ENCODE measurements around the gene NR2C1.
"Not testable (repeated sequence)": the region's sequence is repeated elsewhere in the genome, so short reads cannot be mapped to it uniquely, and the experiment has no call there.

NR2C1 gene

GRCh38 chr12:94985099-94985498 is 88.3 kb downstream of the NR2C1 start:
- not testable (repeated sequence) for H3K36me3 ChIP-seq (ENCODE audit: control insufficient read depth, insufficient read depth, low read length); H3K4me3 ChIP-seq (ENCODE audit: low read depth, low read length); H3K9ac ChIP-seq (ENCODE audit: low read length); H3K27ac ChIP-seq (ENCODE audit: low read depth, low read length); H3K9me3 ChIP-seq (ENCODE audit: control insufficient read depth, insufficient read depth, low read depth, low read length); H3K27me3 ChIP-seq (ENCODE audit: control insufficient read depth, insufficient read depth, low read length)
- H3K4me1 ChIP-seq (ENCODE audit: control insufficient read depth, insufficient read depth, low read length): peaks cover 10% of the 10 kb centered on the region

- no peak overlapping the region for H3K4me3 ChIP-seq (ENCODE audit: low read depth, low read length)
- no peaks in the 10 kb centered on the region for H3K9me3 ChIP-seq (ENCODE audit: control insufficient read depth, insufficient read depth, low read depth, low read length)
- H3K27me3 ChIP-seq (ENCODE audit: control insufficient read depth, insufficient read depth, low read length): no peaks in the 10 kb centered on the region
- peaks cover 10% of the 10 kb centered on the region for H3K4me1 ChIP-seq (ENCODE audit: control insufficient read depth, insufficient read depth, low read length)
- H3K36me3 ChIP-seq (ENCODE audit: control insufficient read depth, insufficient read depth, low read length): no peaks in the 10 kb centered on the region
- no peak overlapping the region for H3K9ac ChIP-seq (ENCODE audit: low read length)
- peak overlapping the region; percentile 15; the same call in 1 of the 2 replicates for H3K27ac ChIP-seq (ENCODE audit: low read depth, low read length)
Observed at GRCh38 chr12:94983321-94983720, 90.1 kb downstream of the NR2C1 start.

DNA sequence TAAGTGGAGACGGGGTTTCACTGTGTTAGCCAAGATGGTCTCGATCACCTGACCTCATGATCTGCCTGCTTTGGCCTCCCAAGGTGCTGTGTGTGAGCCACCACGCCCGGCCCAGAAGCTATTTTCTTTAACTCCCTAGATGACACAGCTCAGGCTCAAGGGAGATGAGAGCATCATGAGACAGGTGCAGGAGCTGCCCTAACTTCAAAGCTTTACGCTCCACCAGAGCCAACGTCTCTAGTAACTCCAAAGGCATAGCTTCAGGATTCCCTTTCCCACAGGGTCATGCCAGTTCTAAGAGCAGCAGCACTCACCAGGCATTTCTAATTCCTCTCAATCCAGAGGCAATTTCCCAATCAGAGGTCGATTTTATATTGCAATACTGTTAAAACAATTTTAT is 91.0 kb downstream of the NR2C1 start:
- no peaks in the 10 kb centered on the region for H3K27me3 ChIP-seq (ENCODE audit: control insufficient read depth, insufficient read depth, low read length)
- H3K36me3 ChIP-seq (ENCODE audit: control insufficient read depth, insufficient read depth, low read length): no peaks in the 10 kb centered on the region
- H3K9ac ChIP-seq (ENCODE audit: low read length): no peak overlapping the region
- H3K4me1 ChIP-seq (ENCODE audit: control insufficient read depth, insufficient read depth, low read length): peaks cover 10% of the 10 kb centered on the region
- no peak overlapping the region for H3K27ac ChIP-seq (ENCODE audit: low read depth, low read length)
- H3K4me3 ChIP-seq (ENCODE audit: low read depth, low read length): no peak overlapping the region
- no peaks in the 10 kb centered on the region for H3K9me3 ChIP-seq (ENCODE audit: control insufficient read depth, insufficient read depth, low read depth, low read length)

DNA sequence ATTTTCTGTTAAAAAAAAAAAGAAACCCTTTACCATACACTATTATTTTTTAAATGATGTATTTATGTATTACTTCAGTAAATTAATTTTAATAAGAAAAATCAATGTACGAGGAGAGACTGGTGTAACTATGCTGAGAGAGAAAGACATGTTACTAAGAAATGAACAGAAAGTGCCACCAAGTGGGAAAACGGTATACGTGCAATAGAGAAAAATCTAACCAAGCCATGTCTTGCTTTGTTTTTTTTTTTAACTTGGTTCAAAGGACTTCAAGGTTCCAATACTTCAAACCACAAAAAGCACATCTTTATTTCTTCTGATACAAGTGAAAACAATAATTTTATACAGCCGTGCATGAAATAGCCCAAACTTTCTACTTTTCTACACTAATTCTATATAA is 92.8 kb downstream of the NR2C1 start:
- no peak overlapping the region for H3K9ac ChIP-seq (ENCODE audit: low read length)
- peaks cover 10% of the 10 kb centered on the region for H3K4me1 ChIP-seq (ENCODE audit: control insufficient read depth, insufficient read depth, low read length)
- no peaks in the 10 kb centered on the region for H3K36me3 ChIP-seq (ENCODE audit: control insufficient read depth, insufficient read depth, low read length)
- H3K27ac ChIP-seq (ENCODE audit: low read depth, low read length): no peak overlapping the region
- H3K9me3 ChIP-seq (ENCODE audit: control insufficient read depth, insufficient read depth, low read depth, low read length): no peaks in the 10 kb centered on the region
- H3K27me3 ChIP-seq (ENCODE audit: control insufficient read depth, insufficient read depth, low read length): no peaks in the 10 kb centered on the region
- H3K4me3 ChIP-seq (ENCODE audit: low read depth, low read length): no peak overlapping the region

DNA sequence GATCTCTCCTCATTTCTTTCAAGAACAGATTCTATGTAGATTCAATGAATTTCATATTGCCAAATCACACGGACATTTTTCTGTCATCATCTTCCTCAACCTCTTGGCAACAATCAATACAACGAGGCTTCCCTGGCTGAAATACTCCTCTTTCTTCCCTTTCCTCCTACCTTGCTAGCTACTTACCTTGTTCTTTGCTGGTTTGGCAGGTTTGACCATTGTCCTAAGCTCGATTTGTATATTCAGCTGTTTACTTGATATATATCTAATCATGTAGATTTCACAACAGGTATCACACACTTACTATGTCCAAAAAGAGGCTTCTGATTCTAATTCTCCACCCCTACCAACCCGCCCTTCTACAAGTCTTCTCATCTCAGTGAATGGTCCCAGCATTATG is 93.5 kb downstream of the NR2C1 start:
- H3K27ac ChIP-seq (ENCODE audit: low read depth, low read length): no peak overlapping the region
- peaks cover 10% of the 10 kb centered on the region for H3K4me1 ChIP-seq (ENCODE audit: control insufficient read depth, insufficient read depth, low read length)
- no peaks in the 10 kb centered on the region for H3K9me3 ChIP-seq (ENCODE audit: control insufficient read depth, insufficient read depth, low read depth, low read length)
- H3K36me3 ChIP-seq (ENCODE audit: control insufficient read depth, insufficient read depth, low read length): no peaks in the 10 kb centered on the region
- H3K27me3 ChIP-seq (ENCODE audit: control insufficient read depth, insufficient read depth, low read length): no peaks in the 10 kb centered on the region
- H3K4me3 ChIP-seq (ENCODE audit: low read depth, low read length): no peak overlapping the region
- H3K9ac ChIP-seq (ENCODE audit: low read length): no peak overlapping the region

DNA sequence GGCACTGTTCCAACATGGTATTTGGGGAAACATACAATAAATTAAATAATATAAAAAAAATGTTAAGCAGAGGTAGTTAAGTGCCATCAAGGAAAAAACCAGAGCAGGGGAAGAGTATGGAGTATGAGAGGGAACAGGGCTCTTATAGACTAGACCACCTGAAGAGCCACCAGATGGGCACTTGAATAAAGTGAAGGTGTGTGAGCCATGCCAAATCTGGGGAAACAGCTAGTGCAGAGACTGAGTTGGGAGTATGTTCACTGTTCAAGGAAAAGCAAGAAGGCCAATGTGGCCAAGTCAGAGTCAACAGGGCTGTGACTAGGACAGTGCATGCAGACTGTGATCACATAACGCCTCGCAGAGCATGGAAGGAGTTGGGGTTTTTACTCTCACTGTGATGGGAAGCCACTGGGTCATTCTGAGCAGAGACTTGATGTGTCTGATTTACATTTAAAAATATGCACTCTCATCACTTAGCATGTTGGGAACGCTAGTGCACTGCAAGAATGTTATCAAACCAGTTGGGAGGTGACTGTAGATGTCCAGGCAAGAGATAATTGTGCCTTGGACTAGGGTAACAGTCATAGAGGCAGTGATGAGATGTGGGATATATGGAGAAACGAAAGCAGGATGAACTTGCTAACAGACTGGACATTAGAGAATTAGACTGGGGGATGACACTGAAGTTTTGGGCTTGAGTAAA is 95.5 kb downstream of the NR2C1 start:
- H3K4me1 ChIP-seq (ENCODE audit: control insufficient read depth, insufficient read depth, low read length): no peaks in the 10 kb centered on the region
- H3K9ac ChIP-seq (ENCODE audit: low read length): no peak overlapping the region
- no peak overlapping the region for H3K27ac ChIP-seq (ENCODE audit: low read depth, low read length)
- no peaks in the 10 kb centered on the region for H3K9me3 ChIP-seq (ENCODE audit: control insufficient read depth, insufficient read depth, low read depth, low read length)
- H3K27me3 ChIP-seq (ENCODE audit: control insufficient read depth, insufficient read depth, low read length): no peaks in the 10 kb centered on the region
- no peak overlapping the region for H3K4me3 ChIP-seq (ENCODE audit: low read depth, low read length)
- no peaks in the 10 kb centered on the region for H3K36me3 ChIP-seq (ENCODE audit: control insufficient read depth, insufficient read depth, low read length)

DNA sequence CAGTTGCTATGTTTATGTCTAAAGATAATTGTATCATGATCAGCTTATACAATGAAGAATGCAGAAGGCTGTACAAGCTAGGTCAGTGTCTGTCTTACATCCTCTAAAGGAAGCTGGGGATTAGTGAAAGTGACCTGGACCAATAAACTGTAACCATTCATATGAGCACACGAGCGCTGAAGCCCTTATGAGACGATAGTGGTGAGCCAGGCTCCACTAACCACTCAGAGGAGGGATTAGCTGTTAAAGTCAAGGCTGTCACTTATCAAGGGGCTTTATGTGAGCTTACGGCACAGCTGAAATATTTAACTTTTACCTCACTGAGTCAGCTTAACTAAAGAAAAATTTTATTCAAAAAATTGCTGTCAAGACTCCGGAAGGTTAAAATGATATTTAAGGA is 100.2 kb downstream of the NR2C1 start:
- Histone ChIP-seq H3K36me3 (ENCODE audit: control insufficient read depth, insufficient read depth, low read length) (peaks cover 12% of the 10 kb centered on the region), H3K4me3 (ENCODE audit: low read depth, low read length) (no peak overlapping the region), H3K4me1 (ENCODE audit: control insufficient read depth, insufficient read depth, low read length) (no peaks in the 10 kb centered on the region), H3K9ac (ENCODE audit: low read length) (no peak overlapping the region), H3K27ac (ENCODE audit: low read depth, low read length) (no peak overlapping the region), H3K27me3 (ENCODE audit: control insufficient read depth, insufficient read depth, low read length) (no peaks in the 10 kb centered on the region), H3K9me3 (ENCODE audit: control insufficient read depth, insufficient read depth, low read depth, low read length) (no peaks in the 10 kb centered on the region)

DNA sequence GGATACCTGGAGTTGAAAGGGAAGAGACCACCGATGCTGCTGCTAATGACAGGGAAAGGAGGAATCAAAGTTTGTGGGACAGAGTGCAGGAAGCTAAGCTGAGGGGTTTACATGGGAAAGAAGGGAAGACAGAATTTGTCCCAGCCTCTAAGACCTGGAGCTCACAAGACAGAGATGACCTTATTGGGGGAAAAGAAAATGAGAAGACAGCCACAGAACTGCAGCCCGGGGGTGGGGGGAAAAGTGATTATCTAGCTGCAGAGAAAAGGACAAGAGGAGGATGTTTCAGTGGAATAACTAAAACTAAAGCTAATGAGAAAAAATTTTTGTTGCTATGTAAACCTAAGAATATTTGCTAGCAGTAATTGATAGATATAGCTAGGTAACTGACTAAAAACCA is 100.6 kb downstream of the NR2C1 start:
- Histone ChIP-seq H3K9ac (ENCODE audit: low read length) (no peak overlapping the region), H3K27me3 (ENCODE audit: control insufficient read depth, insufficient read depth, low read length) (no peaks in the 10 kb centered on the region), H3K36me3 (ENCODE audit: control insufficient read depth, insufficient read depth, low read length) (peaks cover 12% of the 10 kb centered on the region), H3K9me3 (ENCODE audit: control insufficient read depth, insufficient read depth, low read depth, low read length) (no peaks in the 10 kb centered on the region), H3K4me3 (ENCODE audit: low read depth, low read length) (no peak overlapping the region), H3K27ac (ENCODE audit: low read depth, low read length) (no peak overlapping the region), H3K4me1 (ENCODE audit: control insufficient read depth, insufficient read depth, low read length) (no peaks in the 10 kb centered on the region)

- Histone ChIP-seq H3K9ac (ENCODE audit: low read length) (no peak overlapping the region), H3K4me3 (ENCODE audit: low read depth, low read length) (no peak overlapping the region), H3K36me3 (ENCODE audit: control insufficient read depth, insufficient read depth, low read length) (peaks cover 12% of the 10 kb centered on the region), H3K27me3 (ENCODE audit: control insufficient read depth, insufficient read depth, low read length) (no peaks in the 10 kb centered on the region), H3K27ac (ENCODE audit: low read depth, low read length) (no peak overlapping the region), H3K4me1 (ENCODE audit: control insufficient read depth, insufficient read depth, low read length) (no peaks in the 10 kb centered on the region), H3K9me3 (ENCODE audit: control insufficient read depth, insufficient read depth, low read depth, low read length) (no peaks in the 10 kb centered on the region)
Observed at GRCh38 chr12:94971923-94972322, 101.5 kb downstream of the NR2C1 start.

- Histone ChIP-seq H3K9me3 (ENCODE audit: control insufficient read depth, insufficient read depth, low read depth, low read length) (no peaks in the 10 kb centered on the region), H3K4me3 (ENCODE audit: low read depth, low read length) (no peak overlapping the region), H3K27me3 (ENCODE audit: control insufficient read depth, insufficient read depth, low read length) (no peaks in the 10 kb centered on the region), H3K4me1 (ENCODE audit: control insufficient read depth, insufficient read depth, low read length) (no peaks in the 10 kb centered on the region), H3K27ac (ENCODE audit: low read depth, low read length) (no peak overlapping the region), H3K9ac (ENCODE audit: low read length) (no peak overlapping the region), H3K36me3 (ENCODE audit: control insufficient read depth, insufficient read depth, low read length) (peaks cover 12% of the 10 kb centered on the region)
Observed at GRCh38 chr12:94970560-94970959, 102.9 kb downstream of the NR2C1 start.
